HFF-Myc (cell line): ENCODE results near the gene LMBR1.

Source experiments
- DNase-seq: peaks from one replicate; pipeline ENCODE4 v3.0.0-alpha.2; 2011; ENCODE audit warnings: low read depth; ENCODE audit errors: extremely low read depth
- H3K4me3 ChIP-seq: replicated peaks from 2 replicates; pipeline ENCODE4 v1.5.1; 2011; ENCODE audit warnings: low read depth, mild to moderate bottlenecking, control low read depth, low read length
- CTCF ChIP-seq: IDR thresholded peaks from 2 replicates; pipeline ENCODE4 v1.5.1; 2012; ENCODE audit warnings: mild to moderate bottlenecking, low read depth, low read length, control low read depth; ENCODE audit errors: missing control alignments

LMBR1 gene

GRCh38 chr7:156832195-156832877, 60.6 kb downstream of the LMBR1 start:
- no peak overlapping the region for H3K4me3 ChIP-seq
- DNase-seq: no peak
- no peak for TF ChIP-seq CTCF

- no peak for TF ChIP-seq CTCF
- no peak overlapping the region for H3K4me3 ChIP-seq
- DNase-seq: no peak
These were observed 63.2 kb downstream of the LMBR1 start for GRCh38 chr7:156829669-156830336.

GRCh38 chr7:156827587-156828203, 65.3 kb downstream of the LMBR1 start:
- peak; percentile 45 for TF ChIP-seq CTCF
- H3K4me3 ChIP-seq: no peak overlapping the region
- no peak for DNase-seq

- no peak for DNase-seq
- TF ChIP-seq CTCF: no peak
- H3K4me3 ChIP-seq: no peak overlapping the region
These were observed 69.5 kb downstream of the LMBR1 start for GRCh38 chr7:156823435-156823834.

GRCh38 chr7:156820445-156821063, 72.4 kb downstream of the LMBR1 start:
- DNase-seq: no peak
- TF ChIP-seq CTCF: peak; percentile 30
- no peak overlapping the region for H3K4me3 ChIP-seq

- DNase-seq: no peak
- no peak for TF ChIP-seq CTCF
- no peak overlapping the region for H3K4me3 ChIP-seq
These were observed 73.2 kb downstream of the LMBR1 start for GRCh38 chr7:156819733-156820295.
